ENCODE data around the gene PSMB7.

The PSMB7 gene

GRCh38 chr9:124441291-124441690 lies 26.0 kb upstream of the PSMB7 start:
- ChIA-PET POLR2A (ENCODE audit: low non-redundant PET) (no interaction called here), CTCF (interaction anchor here (0.6 kb wide), 1 partner anchor 42 kb away, joined by 3 read pairs; no protein-coding TSS in a partner anchor)
- no peak overlapping the region for H3K27ac ChIP-seq
- DNase-seq (ENCODE audit: low spot score) = no peak
- TF ChIP-seq CTCF (conservative IDR thresholded peaks at IDR 0.05; ENCODE audit: low read depth) = no peak

GRCh38 chr9:124440786-124441185 lies 25.5 kb upstream of the PSMB7 start:
- ChIA-PET CTCF (no interaction called here), POLR2A (ENCODE audit: low non-redundant PET) (no interaction called here)
- no peak overlapping the region for H3K27ac ChIP-seq
- no peak for DNase-seq (ENCODE audit: low spot score)
- no peak for TF ChIP-seq CTCF (conservative IDR thresholded peaks at IDR 0.05; ENCODE audit: low read depth)

- no peak overlapping the region for H3K27ac ChIP-seq
- no peak for TF ChIP-seq CTCF (conservative IDR thresholded peaks at IDR 0.05; ENCODE audit: low read depth)
- no peak for DNase-seq (ENCODE audit: low spot score)
- CTCF ChIA-PET = interaction anchor here (2.0 kb wide), 1 partner anchor 20 kb away, joined by 4 read pairs; no protein-coding TSS in a partner anchor
- POLR2A ChIA-PET (ENCODE audit: low non-redundant PET) = interaction anchor here (0.7 kb wide), 1 partner anchor 15 kb away, joined by 3 read pairs; no protein-coding TSS in a partner anchor
Measured at GRCh38 chr9:124439686-124440243, 24.5 kb upstream of the PSMB7 start.

- POLR2A ChIA-PET (ENCODE audit: low non-redundant PET) = no interaction called here
- no peak overlapping the region for H3K27ac ChIP-seq
- CTCF ChIA-PET = interaction anchor here (0.6 to 2.0 kb wide), 2 partner anchors 19 to 71 kb away, joined by 4 to 5 read pairs; no protein-coding TSS in a partner anchor
- no peak for DNase-seq (ENCODE audit: low spot score)
- no peak for TF ChIP-seq CTCF (conservative IDR thresholded peaks at IDR 0.05; ENCODE audit: low read depth)
Measured at GRCh38 chr9:124439086-124439485, 23.8 kb upstream of the PSMB7 start.

- CTCF ChIA-PET = no interaction called here
- no peak for TF ChIP-seq CTCF (conservative IDR thresholded peaks at IDR 0.05; ENCODE audit: low read depth)
- H3K27ac ChIP-seq = no peak overlapping the region
- POLR2A ChIA-PET (ENCODE audit: low non-redundant PET) = no interaction called here
- DNase-seq (ENCODE audit: low spot score) = no peak
Measured at GRCh38 chr9:124438091-124438490, 22.8 kb upstream of the PSMB7 start.

GRCh38 chr9:124437086-124437485 lies 21.8 kb upstream of the PSMB7 start:
- CTCF ChIA-PET = interaction anchor here (0.6 kb wide), 1 partner anchor 305 kb away, joined by 8 read pairs; no protein-coding TSS in a partner anchor
- DNase-seq (ENCODE audit: low spot score) = no peak
- H3K27ac ChIP-seq = no peak overlapping the region
- POLR2A ChIA-PET (ENCODE audit: low non-redundant PET) = no interaction called here
- no peak for TF ChIP-seq CTCF (conservative IDR thresholded peaks at IDR 0.05; ENCODE audit: low read depth)
